ENCODE data around the gene TNFRSF18.

TNFRSF18 gene

GRCh38 chr1:1226566-1227362 lies 20.4 kb upstream of the TNFRSF18 start:
- no peak for DNase-seq

GRCh38 chr1:1225913-1226312 lies 19.5 kb upstream of the TNFRSF18 start:
- DNase-seq: no peak

DNA sequence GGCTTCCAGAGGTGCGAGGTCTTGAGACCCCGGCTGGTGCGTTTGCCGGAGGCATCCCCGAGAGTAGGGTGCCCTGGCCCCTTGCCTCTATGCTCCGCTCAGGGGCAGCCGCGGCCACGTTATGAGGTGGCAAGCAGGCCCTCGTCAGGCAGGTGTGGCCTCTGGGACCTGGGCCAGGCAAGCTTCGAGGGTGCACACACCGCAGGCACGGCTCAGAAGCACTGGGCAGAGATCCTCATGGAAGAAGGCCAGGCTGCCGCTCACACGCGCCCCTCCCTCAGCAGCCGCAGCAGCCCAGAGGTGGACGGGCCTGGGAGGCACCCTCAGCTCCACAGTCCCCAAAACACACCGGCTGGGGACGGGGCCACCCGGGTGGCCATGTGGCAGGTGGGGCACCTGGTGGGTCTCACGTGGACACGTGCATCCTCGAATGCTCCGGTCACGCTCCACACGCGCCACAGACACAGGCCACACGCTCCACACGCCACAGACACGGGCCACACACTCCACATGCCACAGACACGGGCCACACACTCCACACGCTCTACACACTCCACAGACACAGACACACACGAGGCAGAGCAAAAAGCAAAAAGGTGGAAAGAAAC lies 18.9 kb upstream of the TNFRSF18 start:
- DNase-seq: no peak

GRCh38 chr1:1223891-1224290 lies 17.5 kb upstream of the TNFRSF18 start:
- no peak for DNase-seq

DNA sequence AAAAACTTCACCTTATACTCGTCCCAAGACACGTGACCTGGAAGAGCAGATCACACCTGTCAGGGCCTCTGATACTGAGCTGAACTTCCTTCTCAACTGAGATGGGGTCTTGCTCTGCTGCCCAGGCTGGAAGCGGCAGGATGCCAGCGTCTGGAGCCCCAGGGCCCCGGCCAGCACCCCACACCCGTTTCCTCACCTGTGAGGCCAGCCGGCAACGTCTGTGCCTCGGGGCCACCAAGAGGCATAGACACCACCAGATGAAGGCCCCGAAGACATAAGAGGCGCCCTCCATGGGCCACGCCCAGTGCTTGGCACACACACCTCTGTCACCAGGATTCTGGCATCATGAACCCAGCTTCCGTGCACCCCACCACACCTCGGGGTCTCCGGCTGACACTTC lies 16.9 kb upstream of the TNFRSF18 start:
- no peak for DNase-seq

GRCh38 chr1:1222575-1223225 lies 16.3 kb upstream of the TNFRSF18 start:
- DNase-seq: no peak

- no peak for DNase-seq
Observed at GRCh38 chr1:1221887-1222574, 15.6 kb upstream of the TNFRSF18 start.

DNA sequence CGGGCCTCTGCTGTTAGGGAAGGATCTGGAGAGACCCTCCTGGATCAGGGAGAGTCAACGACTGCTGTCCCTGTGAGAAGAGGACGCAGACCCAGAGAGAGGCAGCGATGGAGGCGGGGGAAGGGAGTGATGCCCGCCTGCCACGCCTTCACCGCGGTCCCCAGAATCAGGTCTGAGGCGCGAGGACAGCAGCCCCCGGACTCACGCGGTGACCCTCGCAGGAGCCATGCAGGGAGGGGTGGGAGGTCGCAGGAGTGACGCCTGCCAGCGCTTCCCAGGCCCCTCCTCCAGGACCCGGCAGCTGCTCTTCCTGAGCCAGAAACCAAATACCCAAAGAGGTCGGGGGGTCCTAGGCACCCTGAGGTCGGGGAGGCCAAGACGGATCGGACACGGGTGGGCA lies 13.8 kb upstream of the TNFRSF18 start:
- no peak for DNase-seq

DNA sequence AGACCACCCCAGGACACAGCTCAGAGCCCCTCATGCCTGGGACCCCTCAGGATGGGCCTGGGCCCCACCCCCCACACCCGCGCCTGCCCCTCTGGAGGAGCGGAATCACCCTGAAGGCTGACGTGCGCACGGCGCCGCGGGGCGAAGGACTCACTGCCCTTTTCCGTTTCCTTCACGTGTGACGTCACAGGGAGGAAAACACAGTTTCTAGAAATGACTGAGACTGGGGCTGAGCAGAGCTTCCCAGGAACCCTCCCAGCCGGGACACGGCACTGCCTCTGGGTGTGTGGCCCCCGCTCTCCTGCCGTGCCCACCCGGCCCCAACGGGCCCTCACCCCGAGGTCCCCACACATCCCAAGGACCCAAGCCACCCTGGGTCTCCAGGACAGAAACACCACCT lies 12.9 kb upstream of the TNFRSF18 start:
- peak in 1 of 2 experiments; percentile 58 for DNase-seq

- DNase-seq: no peak
Observed at GRCh38 chr1:1218524-1219200, 12.3 kb upstream of the TNFRSF18 start.

DNA sequence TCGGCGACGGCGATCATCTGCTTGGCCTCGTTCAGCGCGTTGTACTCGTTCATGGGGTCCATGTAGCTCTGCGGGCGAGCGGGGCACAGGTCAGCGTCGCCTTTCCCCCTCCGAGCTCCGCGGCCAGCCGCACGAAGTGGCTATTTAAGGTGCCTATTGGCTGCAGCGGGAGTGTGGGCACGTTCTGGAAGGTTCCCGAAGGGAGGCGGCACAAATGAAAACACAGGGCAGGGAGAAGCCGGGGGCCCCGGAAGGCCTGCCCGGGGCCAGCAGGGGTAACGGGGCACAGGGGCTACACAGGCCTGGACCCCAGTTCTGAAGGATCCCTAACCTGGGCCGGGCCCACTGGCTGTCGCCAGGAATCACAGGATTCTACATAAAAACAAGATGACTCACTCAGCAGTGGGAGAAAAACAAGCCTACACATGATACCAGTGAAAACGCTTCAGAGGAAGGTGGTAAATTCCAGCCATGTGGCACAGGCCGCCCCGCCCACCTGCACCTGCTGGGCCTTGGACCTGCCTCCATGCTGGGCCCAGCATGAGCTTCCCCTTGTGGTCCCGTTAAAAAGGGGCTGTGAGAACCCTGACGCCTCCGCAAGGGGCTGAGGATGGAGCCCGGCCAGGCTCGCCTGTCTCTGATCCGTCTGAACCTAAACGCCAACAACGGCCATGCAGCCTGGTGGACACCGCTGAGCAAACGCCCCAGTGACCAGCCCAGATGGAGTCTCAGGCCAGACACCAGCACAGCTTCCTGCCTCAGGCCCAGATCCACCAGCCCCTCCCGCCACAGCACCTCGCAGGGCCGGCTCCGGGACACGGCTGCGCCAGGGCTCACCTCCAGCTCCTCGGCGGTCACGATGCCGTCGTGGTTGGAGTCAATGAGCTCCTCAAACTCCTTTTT lies 11.5 kb upstream of the TNFRSF18 start:
- peak; percentile 57 to 62 for DNase-seq

DNA sequence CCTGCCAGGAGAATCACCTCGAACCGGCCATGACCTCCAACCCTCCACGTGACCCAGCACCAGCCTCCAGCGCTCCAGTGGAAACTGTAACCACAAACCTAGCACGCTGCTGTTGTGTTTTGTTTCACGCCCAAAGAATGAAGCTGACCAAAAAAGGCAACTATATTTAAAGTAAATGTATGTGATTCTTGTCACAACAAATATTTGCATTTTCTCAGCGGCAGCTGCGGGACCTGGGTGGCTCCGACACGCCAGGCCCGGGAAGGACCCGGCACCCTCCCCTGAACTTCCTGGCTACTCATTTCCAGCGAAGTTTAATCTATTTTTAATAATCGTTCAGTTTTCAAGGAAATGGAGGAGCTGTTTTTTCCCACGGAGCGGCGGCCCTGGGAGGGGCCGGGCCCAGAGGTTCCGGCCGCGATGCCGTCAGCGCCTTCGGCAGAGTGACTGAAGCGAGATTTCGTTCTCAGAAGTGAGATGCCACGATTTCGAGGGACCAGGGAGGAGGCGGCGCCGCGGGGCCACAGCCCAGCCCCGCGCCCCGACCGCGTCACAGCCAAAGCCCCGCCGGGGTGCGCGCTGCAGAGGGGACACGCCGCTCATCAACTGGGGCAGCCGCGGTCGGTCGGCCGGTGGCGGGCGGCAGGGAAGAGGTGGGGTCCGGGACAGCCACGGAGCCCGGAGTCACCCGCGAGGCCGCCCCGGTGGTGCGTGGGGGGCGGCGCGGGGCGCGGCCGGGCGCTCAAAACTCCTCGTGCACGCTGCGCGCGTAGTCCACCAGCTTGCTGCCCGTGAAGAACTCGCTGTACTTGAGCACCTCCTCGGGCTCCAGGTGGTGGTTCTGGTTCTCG lies 10.6 kb upstream of the TNFRSF18 start:
- DNase-seq: peak; percentile 29 to 42

GRCh38 chr1:1215881-1216605 lies 9.7 kb upstream of the TNFRSF18 start:
- DNase-seq: peak in 1 of 2 experiments; percentile 5

DNA sequence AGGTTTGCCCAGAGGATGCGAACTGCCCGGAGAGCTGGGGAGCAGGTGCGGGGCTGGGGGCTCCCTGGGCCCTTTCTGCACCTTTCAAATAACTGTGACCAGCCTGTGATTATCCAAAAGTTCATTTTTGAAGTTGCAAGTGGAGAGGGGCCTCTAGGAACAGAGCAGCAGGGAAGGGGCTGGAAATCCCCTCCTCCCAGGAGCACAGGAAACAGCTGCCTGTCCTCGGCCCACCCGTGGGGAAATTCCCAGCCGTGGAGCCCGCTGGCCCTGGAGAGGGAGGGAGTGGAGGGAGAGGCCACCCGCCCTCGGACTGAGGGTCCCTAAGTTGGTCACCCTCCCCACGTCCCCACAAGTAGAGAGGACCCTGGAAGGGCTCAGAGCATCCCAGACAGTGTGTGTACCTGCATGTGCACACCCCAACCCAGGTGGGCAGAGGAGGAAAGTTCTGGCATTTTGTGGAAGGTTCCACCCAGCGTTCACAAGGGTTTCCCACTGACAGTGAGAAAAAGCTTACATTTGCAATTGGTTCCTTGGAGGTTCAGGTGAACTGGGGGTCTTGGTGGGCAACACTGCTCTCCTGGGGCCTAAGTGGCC lies 8.8 kb upstream of the TNFRSF18 start:
- peak; percentile 23 to 32 for DNase-seq

DNA sequence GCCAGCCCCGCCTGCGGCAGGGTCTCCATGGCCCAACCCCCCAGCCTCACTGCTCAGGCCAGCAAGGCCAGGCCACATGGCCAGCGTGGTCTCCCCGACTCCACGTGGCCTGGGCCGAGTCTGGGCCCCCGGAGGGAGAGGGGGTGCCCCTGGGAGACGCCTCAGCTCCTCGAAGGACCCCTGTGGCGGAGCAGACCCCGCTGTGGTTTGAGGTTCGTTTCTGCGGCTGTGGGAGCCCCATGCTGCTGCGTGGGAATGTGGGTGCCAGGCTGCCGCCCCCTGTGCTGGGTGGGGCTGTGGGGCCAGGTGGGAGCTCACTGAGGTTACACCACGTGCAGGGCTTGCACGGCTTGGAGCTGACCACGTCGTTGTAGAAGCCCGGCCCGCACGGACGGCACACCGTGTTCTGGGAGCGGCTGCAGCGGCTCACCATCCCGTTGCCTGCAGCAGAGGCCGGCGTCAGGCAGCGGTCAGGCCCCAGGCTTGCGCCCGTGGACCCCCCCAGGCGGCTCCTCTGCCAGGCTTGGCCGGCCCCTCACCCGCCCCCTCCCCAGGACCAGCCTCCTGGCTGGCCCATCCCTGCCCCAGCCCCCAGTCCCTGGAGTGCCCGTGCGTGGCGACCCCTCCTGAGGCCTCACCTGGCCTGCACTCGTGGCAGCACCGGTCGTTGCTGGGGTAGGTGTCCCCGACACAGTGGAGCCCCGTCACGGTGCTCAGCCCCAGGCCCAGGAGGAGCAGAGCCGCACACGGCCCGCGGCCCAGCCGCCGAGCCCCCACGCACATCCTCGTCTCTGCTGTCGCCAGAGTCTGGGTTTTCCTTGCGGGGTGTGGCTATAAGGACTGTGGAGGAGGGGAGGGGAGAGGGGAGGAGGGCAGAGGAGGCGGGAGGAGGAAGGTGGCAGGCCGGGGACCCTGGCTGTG lies 7.2 kb upstream of the TNFRSF18 start, which contains the start of gene TNFRSF4:
Gene TNFRSF4 (minus strand): TSS at position 809 of the 921 bp plus-strand sequence. CDS start 26 bp downstream, at position 783.
- peak; percentile 62 to 74 for DNase-seq

- DNase-seq: peak in 1 of 2 experiments; percentile 42
Observed at GRCh38 chr1:1212780-1213344, 6.5 kb upstream of the TNFRSF18 start.

- DNase-seq: peak in 1 of 2 experiments; percentile 10
Observed at GRCh38 chr1:1211541-1212441, 5.4 kb upstream of the TNFRSF18 start.
